Type B pancreatic cell (in vitro differentiated cells): ENCODE measurements around the gene FERMT1. TPM values are rescaled to one million over a fixed set of nuclear protein-coding genes. Genes with fewer than 3 reads are reported as not detected.

ENCODE experiments used
- DNase-seq: peaks from one replicate; pipeline ENCODE4 v3.0.0; 2021; ENCODE audit warnings: mixed read lengths; ENCODE audit not compliant: unreplicated experiment; ENCODE audit errors: extremely low spot score
- H3K27ac Mint-ChIP-seq: 2 replicates; pipeline ENCODE4 v1.8.0; 2021; ENCODE audit warnings: mild to moderate bottlenecking, mixed read lengths
- H3K27me3 Mint-ChIP-seq: 2 replicates; pipeline ENCODE4 v1.8.0; 2021; ENCODE audit warnings: mixed read lengths
- H3K36me3 Mint-ChIP-seq: 2 replicates; pipeline ENCODE4 v1.8.0; 2021; ENCODE audit warnings: mixed read lengths
- H3K4me1 Mint-ChIP-seq: one replicate; pipeline ENCODE4 v1.8.0; 2021; ENCODE audit warnings: mixed read lengths; ENCODE audit not compliant: unreplicated experiment
- H3K4me3 Mint-ChIP-seq: 2 replicates; pipeline ENCODE4 v1.8.0; 2021; ENCODE audit warnings: mild to moderate bottlenecking, mixed read lengths
- H3K9me3 Mint-ChIP-seq: 2 replicates; pipeline ENCODE4 v1.8.0; 2021; ENCODE audit warnings: mixed read lengths
- total RNA-seq: library from RNA; stranded (reverse); gene quantifications from 2 replicates; pipeline ENCODE4 v1.2.1, GENCODE V29; 2021; ENCODE audit warnings: low replicate concordance
- TF ChIP-seq, protein P1 (sequence below): fragments of 200-600 bp; sonication (generic); conservative IDR thresholded peaks from 2 replicates; pipeline ENCODE4 v1.5.0; 2021; ENCODE audit warnings: antibody characterized with exemption, mild to moderate bottlenecking

The FERMT1 gene
- total RNA-seq, 1 donor from 2014 or later, result 7.1 TPM

DNA sequence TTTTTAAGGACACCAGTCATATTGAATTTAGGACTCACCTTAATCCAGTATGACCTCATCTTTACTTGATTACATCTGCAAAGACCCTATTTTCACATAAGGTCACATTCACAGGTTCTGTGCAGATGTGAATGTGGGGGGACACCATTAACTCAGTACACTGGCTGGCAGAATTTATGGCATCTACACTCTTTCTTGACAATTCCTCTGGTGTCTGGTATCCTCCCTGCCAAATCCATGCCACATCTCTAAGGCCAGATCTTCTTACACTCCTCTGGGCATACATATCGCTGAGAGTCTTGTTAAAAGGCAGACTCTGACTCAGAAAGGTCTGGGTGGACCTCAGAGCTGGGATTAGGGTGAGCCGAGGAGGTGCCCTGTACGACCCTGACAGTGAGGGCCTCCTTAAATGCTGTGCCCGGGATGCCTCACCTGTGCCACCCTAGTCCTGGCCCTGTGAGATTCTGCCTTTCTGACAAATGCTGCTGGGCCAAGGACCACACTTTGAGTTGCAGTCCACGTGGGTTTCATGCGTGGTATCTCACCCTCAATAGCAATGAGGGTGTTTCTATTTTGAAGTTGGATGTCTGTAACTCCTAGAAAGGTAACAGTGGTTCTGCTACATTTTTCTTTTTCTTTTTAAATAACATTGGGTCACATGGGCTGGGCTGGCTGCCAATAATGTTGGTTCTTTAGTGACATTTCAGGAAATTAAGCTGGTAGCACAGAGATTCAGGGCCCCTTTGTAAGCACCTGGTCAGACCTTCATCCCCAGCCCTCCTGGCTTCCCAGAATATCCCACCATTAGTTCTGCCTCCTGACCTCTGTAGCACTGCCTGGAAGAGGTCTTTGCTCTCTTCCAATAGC is 51.8 kb downstream of the FERMT1 start:
- Mint-ChIP-seq H3K36me3 (no peaks in the 10 kb centered on the region), H3K9me3 (no peaks in the 10 kb centered on the region), H3K27me3 (no peaks in the 10 kb centered on the region), H3K4me3 (no peak overlapping the region), H3K27ac (no peak overlapping the region), H3K4me1 (peaks cover 6% of the 10 kb centered on the region)
- DNase-seq, result no peak
- TF ChIP-seq, protein P1, sequence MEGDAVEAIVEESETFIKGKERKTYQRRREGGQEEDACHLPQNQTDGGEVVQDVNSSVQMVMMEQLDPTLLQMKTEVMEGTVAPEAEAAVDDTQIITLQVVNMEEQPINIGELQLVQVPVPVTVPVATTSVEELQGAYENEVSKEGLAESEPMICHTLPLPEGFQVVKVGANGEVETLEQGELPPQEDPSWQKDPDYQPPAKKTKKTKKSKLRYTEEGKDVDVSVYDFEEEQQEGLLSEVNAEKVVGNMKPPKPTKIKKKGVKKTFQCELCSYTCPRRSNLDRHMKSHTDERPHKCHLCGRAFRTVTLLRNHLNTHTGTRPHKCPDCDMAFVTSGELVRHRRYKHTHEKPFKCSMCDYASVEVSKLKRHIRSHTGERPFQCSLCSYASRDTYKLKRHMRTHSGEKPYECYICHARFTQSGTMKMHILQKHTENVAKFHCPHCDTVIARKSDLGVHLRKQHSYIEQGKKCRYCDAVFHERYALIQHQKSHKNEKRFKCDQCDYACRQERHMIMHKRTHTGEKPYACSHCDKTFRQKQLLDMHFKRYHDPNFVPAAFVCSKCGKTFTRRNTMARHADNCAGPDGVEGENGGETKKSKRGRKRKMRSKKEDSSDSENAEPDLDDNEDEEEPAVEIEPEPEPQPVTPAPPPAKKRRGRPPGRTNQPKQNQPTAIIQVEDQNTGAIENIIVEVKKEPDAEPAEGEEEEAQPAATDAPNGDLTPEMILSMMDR, result no peak

DNA sequence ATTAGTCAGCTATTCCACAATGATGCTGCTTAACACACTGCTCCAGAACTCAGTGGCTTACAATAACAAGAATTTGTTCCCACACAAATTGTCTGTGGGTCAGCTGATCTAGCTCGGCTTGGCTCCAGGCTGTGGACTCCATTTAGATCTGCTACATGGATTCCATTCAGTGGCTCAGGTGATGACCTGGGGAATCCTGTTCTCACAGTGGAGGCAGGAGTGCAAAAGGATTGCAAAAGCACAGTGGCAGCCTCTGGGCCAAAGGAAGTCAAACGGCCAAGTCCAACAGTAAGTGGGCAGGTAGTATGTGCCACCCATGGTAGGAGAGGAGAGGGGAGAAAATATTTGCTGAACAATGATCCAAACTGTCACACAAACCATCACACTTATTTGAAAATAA is 53.2 kb downstream of the FERMT1 start:
- Mint-ChIP-seq H3K4me3 (no peak overlapping the region), H3K36me3 (no peaks in the 10 kb centered on the region), H3K27ac (no peak overlapping the region), H3K27me3 (no peaks in the 10 kb centered on the region), H3K9me3 (no peaks in the 10 kb centered on the region), H3K4me1 (peaks cover 6% of the 10 kb centered on the region)
- TF ChIP-seq, protein P1, result no peak
- DNase-seq, result no peak

DNA sequence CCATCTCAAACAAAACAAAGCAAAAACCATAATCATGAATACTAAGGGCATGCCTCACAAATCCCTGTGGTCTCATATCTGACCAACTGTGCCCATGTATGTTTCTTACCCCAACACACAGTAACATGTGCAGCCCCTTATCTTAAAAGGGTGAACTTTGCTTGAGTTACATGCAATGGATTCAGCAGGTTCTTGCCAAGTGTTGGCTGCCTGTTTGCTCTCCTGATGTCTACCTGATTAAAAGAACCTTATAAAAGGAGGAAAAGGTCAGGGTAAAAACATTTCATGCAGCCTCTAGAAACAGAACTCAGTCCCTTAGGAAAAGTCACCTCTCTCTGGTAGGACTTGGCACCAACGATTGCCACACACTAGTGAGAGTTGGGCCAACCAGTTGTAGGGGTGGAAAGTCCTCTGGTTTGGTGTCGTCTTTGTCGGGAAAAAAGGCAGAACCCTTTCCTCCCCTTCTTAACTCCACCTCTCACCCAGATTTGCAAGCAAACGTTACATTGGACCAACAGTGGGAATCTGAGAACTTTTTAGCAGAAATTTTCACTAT is 55.0 kb downstream of the FERMT1 start:
- Mint-ChIP-seq H3K27me3 (no peaks in the 10 kb centered on the region), H3K36me3 (no peaks in the 10 kb centered on the region), H3K9me3 (no peaks in the 10 kb centered on the region), H3K27ac (no peak overlapping the region), H3K4me1 (no peaks in the 10 kb centered on the region), H3K4me3 (no peak overlapping the region)
- no peak for DNase-seq
- TF ChIP-seq, protein P1, result no peak

DNA sequence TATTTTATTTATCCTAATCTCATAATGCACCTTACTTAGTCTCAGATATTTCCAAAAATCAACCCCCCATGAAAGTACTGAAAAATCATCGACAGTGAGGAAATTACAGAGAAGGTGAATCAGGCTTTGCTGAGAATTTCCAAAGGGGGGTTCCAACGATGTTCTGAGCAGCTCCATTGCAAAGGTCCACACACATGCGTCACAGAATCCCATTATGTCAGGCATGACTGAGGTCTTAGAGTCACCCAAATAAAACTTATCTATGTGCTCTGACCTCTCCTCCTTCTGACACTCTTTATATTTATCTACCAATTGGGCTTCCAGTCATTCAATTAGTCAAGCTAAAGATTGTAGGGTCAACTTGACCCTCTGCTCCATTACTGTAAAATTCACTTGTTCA is 56.2 kb downstream of the FERMT1 start:
- Mint-ChIP-seq H3K4me3 (no peak overlapping the region), H3K9me3 (no peaks in the 10 kb centered on the region), H3K4me1 (no peaks in the 10 kb centered on the region), H3K36me3 (no peaks in the 10 kb centered on the region), H3K27ac (no peak overlapping the region), H3K27me3 (no peaks in the 10 kb centered on the region)
- TF ChIP-seq, protein P1, result no peak
- no peak for DNase-seq

DNA sequence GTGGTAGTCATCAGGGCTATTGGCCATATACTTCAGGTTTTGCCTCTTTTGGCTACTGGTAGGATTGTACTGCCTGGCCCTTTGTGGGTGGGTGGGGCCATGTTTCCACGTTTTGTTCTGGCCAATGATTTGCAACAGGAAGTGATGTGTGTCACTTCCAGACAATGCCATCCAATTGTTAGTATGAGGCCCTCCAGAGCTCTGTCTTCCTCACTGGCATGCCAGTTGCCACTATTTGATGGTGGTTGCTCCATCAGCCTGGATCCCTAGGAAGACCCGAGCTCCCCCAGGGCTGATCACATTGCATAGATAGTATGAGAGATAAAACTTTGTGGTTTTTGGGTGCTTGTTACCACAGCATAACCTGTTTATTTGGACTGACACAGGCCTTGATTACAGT is 61.3 kb downstream of the FERMT1 start:
- H3K36me3 Mint-ChIP-seq, result no peaks in the 10 kb centered on the region
- H3K4me3 Mint-ChIP-seq, result no peak overlapping the region
- DNase-seq, result no peak
- no peaks in the 10 kb centered on the region for H3K9me3 Mint-ChIP-seq
- no peak overlapping the region for H3K27ac Mint-ChIP-seq
- TF ChIP-seq, protein P1, result no peak
- peaks cover 19% of the 10 kb centered on the region for H3K4me1 Mint-ChIP-seq
- H3K27me3 Mint-ChIP-seq, result no peaks in the 10 kb centered on the region
